Neural cell (in vitro differentiated cells): ENCODE data around the gene ALG6.

Experiments
- CTCF ChIP-seq: fragments of 450-650 bp; IDR thresholded peaks from 2 replicates; pipeline ENCODE4 v1.5.1; 2014; ENCODE audit warnings: antibody characterized with exemption, mild to moderate bottlenecking, moderate library complexity; ENCODE audit not compliant: poor library complexity, severe bottlenecking
- EP300 ChIP-seq: fragments of 450-650 bp; conservative IDR thresholded peaks from 2 replicates; pipeline ENCODE4 v1.6.1; 2014; ENCODE audit warnings: antibody characterized with exemption, mild to moderate bottlenecking, moderate library complexity; ENCODE audit not compliant: poor library complexity, severe bottlenecking
- EZH2 ChIP-seq: fragments of 200-600, 300-800 bp; shearing (Covaris generic), sonication (generic); IDR thresholded peaks from 2 replicates; pipeline ENCODE4 v1.6.1; 2014; ENCODE audit warnings: antibody characterized with exemption, low read length, borderline replicate concordance, mild to moderate bottlenecking; ENCODE audit not compliant: insufficient read depth, poor library complexity, severe bottlenecking
- POLR2AphosphoS5 ChIP-seq: IDR thresholded peaks from 2 replicates; pipeline ENCODE4 v1.6.1; 2012
- TAF1 ChIP-seq: IDR thresholded peaks from 2 replicates; pipeline ENCODE4 v1.6.1; 2012; ENCODE audit warnings: low read depth
- TF ChIP-seq, protein P1 (sequence below): IDR thresholded peaks from 2 replicates; pipeline ENCODE4 v1.6.1; 2012; ENCODE audit warnings: borderline replicate concordance

- TF ChIP-seq TAF1 (no peak), EP300 (no peak), CTCF (no peak), EZH2 (no peak), POLR2AphosphoS5 (no peak)
- TF ChIP-seq, protein P1, sequence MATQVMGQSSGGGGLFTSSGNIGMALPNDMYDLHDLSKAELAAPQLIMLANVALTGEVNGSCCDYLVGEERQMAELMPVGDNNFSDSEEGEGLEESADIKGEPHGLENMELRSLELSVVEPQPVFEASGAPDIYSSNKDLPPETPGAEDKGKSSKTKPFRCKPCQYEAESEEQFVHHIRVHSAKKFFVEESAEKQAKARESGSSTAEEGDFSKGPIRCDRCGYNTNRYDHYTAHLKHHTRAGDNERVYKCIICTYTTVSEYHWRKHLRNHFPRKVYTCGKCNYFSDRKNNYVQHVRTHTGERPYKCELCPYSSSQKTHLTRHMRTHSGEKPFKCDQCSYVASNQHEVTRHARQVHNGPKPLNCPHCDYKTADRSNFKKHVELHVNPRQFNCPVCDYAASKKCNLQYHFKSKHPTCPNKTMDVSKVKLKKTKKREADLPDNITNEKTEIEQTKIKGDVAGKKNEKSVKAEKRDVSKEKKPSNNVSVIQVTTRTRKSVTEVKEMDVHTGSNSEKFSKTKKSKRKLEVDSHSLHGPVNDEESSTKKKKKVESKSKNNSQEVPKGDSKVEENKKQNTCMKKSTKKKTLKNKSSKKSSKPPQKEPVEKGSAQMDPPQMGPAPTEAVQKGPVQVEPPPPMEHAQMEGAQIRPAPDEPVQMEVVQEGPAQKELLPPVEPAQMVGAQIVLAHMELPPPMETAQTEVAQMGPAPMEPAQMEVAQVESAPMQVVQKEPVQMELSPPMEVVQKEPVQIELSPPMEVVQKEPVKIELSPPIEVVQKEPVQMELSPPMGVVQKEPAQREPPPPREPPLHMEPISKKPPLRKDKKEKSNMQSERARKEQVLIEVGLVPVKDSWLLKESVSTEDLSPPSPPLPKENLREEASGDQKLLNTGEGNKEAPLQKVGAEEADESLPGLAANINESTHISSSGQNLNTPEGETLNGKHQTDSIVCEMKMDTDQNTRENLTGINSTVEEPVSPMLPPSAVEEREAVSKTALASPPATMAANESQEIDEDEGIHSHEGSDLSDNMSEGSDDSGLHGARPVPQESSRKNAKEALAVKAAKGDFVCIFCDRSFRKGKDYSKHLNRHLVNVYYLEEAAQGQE = no peak
These were observed 37.6 kb downstream of the ALG6 start for GRCh38 chr1:63405021-63405420.
